Adrenal gland (tissue), 5 donors: ENCODE data around the gene TBXAS1.

ENCODE experiments used
- POLR2A ChIP-seq, 2 donors: fragments of 450-650 bp; IDR thresholded peaks; one replicate each; pipeline ENCODE4 v1.6.1; 2017; ENCODE audit warnings: antibody characterized with exemption in 2 of 2, mild to moderate bottlenecking in 2 of 2, moderate library complexity in 1 of 2
- TF ChIP-seq, protein P1 (sequence below), 6 experiments: fragments of 450-650 bp in 4 of 6; fragments of 200-600 bp in 2 of 6; sonication (generic) in 1 of 6; IDR thresholded peaks; 1 replicate in 5 of 6; 2 replicates in 1 of 6; pipeline versions ENCODE4 v1.5.1 to v1.8.0; 2016 to 2021; ENCODE audit warnings: antibody characterized with exemption in 6 of 6, mild to moderate bottlenecking in 2 of 6, moderate library complexity in 1 of 6
- donor health status: DM: no; HTN: no; CAD: no.

DNA sequence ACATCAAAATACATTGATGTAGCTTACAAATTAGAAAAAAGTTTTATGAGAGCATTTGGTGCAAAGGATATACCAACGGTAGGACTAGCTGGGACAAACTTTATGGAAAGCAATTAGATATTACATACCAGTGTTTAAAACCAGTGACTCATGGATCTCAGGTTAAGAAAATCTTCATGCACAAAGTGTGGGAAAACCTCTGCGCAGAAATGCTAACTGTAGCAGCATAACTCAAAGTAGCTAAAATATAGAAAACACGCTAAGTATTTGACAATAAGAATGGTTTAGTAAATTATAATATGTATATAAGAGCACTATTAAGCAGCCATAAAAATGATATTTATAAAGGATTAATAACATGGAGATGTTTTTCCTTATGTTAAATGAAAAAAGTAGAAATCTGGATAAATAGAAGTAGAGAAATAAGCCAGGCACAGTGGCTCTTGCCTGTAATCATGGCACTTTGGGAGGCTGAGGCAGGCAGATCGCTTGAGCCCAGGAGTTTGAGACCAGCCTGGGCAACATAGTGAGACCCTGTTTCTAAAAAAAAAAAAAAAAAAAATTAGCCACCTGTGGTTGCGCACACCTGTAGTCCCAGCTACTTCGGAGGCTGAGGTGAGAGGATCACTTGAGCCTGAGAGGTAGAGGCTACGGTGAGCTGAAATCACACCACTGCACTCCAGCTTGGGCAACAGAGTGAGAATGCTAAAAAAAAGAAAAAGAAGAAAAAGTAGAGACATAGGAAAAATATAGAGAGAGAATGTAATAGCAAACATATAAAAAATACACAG lies 37.2 kb downstream of the TBXAS1 start:
- TF ChIP-seq, protein P1, sequence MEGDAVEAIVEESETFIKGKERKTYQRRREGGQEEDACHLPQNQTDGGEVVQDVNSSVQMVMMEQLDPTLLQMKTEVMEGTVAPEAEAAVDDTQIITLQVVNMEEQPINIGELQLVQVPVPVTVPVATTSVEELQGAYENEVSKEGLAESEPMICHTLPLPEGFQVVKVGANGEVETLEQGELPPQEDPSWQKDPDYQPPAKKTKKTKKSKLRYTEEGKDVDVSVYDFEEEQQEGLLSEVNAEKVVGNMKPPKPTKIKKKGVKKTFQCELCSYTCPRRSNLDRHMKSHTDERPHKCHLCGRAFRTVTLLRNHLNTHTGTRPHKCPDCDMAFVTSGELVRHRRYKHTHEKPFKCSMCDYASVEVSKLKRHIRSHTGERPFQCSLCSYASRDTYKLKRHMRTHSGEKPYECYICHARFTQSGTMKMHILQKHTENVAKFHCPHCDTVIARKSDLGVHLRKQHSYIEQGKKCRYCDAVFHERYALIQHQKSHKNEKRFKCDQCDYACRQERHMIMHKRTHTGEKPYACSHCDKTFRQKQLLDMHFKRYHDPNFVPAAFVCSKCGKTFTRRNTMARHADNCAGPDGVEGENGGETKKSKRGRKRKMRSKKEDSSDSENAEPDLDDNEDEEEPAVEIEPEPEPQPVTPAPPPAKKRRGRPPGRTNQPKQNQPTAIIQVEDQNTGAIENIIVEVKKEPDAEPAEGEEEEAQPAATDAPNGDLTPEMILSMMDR (IDR thresholded peaks at IDR 0.05): no peak
- TF ChIP-seq POLR2A (IDR thresholded peaks at IDR 0.05): no peak
